ENCODE data around the gene MRPL36.

DNA sequence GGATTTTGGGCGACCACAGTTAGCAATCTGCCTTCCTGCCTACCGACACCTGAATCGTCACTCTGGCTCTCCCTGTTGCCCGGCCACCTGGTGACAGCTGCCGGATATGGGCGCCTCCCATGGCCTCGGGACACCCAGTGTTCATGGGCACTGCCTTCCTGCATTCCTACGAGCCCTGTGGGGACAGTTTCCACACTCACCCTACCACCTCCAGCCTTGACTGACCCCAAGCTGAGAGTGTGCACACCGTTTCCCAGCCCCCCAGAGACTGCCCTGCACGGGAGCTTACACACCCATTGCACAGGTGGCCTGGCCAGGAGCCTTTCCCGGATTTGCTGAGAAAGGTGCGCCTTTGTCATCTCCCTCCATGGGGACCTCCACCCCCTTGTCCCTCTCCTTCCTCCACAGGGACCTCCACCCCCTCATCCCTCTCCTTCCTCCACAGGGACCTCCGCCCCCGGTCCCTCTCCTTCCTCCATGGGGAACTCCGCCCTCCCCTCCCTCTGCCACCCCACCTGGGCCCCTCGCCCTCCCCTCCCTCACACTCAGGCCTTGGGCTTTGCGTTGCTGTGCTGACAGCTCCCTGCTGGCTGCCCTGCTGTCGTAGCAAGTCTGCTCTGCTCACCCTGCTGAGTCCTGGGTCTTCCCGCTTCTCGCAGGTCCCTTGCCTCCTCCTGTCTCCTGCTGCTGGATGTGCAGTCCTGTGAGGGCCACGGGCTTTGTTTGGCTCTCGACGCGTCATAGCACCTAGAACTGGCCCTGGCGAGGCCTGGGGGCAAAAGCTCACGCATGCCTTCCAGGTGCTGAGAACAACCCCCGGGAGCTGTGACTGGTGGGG is 48.4 kb downstream of the MRPL36 start:
- TF ChIP-seq CTCF (IDR thresholded peaks at IDR 0.05) (no peak), POLR2AphosphoS5 (IDR thresholded peaks at IDR 0.05) (no peak), POLR2A (IDR thresholded peaks at IDR 0.05) (no peak), EP300 (IDR thresholded peaks at IDR 0.05) (no peak)
